ENCODE results near the gene FER.

GRCh38 chr5:108822211-108822947 is 74.7 kb downstream of the FER start:
- TF ChIP-seq CTCF (IDR thresholded peaks at IDR 0.05) = no peak
- TF ChIP-seq POLR2AphosphoS5 (IDR thresholded peaks at IDR 0.05; ENCODE audit: low read depth, low read length) = no peak
- no peak for TF ChIP-seq TCF7L2 (IDR thresholded peaks at IDR 0.05; ENCODE audit: low read depth, low read length)

Measured in Panc1 (cell line).